ENCODE results near the gene TPGS1.

The TPGS1 gene, protein sequence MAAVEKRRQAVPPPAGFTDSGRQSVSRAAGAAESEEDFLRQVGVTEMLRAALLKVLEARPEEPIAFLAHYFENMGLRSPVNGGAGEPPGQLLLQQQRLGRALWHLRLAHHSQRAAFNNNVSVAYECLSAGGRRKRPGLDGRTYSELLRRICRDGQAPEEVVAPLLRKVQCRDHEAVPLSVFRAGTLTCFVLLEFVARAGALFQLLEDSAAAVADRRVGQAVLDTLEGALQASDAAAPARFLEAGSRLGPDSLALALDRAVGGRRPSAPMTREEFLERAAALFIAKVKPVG

DNA sequence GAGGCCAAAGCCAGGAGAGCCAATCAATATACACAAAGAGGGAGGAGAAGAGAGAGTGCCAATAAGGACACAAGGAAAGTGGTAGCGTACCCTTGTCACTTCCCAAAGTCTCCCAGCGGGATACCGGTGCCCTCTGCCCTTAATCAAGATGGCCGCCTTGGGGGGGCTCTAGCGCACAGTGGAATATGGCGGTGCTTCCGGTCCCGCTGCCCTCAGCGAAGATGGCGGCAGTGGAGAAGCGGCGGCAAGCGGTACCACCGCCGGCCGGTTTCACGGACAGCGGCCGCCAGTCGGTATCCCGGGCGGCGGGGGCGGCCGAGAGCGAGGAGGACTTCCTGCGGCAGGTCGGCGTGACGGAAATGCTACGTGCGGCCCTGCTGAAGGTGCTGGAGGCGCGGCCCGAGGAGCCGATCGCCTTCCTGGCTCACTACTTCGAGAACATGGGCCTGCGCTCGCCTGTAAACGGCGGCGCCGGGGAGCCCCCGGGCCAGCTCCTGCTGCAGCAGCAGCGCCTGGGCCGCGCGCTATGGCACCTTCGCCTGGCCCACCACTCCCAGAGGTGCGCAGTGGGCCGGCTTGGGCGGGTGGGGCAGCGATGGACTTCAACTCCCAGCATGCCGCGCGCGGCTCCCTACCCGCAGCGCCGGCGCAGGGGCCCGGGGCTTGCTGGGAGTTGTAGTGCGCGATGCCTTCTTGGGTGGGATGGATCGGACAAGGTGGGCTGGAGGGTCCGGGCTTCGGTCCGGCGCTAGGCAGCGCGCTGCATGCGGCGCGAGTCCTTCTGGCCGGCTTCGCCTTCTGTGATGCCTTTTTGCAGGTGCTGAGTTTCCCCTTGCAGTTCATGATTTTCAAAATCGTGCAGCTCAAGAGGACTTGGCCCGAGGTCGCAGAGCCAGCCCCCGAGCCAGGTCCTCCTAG, at the start of gene TPGS1:
Gene TPGS1, plus strand, starts transcription at position 212 of the 918 bp plus-strand sequence. Its CDS starts 10 bp downstream, at position 222.
- no peak for DNase-seq (ENCODE audit: low read depth)

DNA sequence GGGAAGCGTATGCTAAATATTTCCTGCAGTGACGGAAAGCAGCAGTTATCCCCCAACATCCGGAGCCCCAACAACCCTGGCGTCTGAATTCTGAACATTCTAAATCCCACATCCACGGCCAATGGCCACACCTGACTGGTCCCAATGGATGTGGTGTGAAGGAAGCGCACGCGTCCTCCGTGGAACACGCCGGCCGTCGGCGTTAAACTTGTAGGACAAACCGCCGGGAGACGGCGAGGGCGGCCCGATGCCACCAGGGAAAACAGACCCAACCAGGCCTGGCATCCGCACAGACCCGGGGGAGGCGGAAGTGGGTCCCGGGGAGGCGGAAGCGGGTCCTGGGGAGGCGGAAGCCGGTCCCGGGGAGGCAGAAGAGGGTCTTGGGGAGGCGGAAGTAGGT, 49.7 kb upstream of the TPGS1 start:
- DNase-seq (ENCODE audit: low read depth): no peak
- no peak overlapping the region for H3K4me3 ChIP-seq (ENCODE audit: low read depth, low read length)

More for the DNA sequence above, at the start of gene TPGS1:
- H3K4me3 ChIP-seq (ENCODE audit: low read depth, low read length): peak within 1 kb of the TSS; percentile 87

DNA sequence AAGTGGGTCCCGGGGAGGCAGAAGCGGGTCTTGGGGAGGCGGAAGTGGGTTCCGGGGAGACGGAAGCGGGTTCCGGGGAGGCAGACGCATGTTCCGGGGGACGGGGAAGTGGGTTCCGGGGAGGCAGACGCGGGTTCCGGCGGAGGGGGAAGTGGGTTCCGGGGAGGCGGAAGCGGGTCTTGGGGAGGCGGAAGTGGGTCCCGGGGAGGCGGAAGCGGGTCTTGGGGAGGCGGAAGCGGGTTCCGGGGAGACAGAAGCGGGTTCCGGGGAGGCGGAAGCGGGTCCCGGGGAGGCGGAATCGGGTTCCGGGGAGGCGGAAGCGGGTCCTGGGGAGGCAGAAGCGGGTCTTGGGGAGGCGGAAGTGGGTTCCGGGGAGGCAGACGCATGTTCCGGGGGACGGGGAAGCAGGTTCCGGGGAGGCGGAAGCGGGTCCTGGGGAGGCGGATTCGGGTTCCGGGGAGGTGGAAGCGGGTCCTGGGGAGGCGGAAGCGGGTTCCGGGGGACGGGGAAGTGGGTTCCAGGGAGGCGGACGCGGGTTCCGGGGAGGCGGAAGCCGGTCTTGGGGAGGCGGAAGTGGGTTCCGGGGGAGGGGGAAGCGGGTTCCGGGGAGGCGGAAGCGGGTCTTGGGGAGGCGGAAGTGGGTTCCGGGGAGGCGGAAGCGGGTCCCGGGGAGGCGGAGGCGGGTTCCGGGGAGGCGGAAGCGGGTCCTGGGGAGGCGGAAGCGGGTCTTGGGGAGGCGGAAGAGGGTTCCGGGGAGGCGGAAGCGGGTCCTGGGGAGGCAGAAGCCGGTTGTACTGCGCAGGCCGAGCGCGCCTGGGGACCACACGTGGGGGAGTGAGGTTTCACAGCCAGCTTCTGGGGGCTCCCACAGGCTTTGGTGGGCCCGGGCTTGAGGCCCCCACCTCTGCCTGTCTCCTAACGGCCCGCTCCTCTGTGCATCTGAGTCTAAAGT, 48.9 kb upstream of the TPGS1 start:
- H3K4me3 ChIP-seq (ENCODE audit: low read depth, low read length): no peak overlapping the region
- DNase-seq (ENCODE audit: low read depth): no peak

DNA sequence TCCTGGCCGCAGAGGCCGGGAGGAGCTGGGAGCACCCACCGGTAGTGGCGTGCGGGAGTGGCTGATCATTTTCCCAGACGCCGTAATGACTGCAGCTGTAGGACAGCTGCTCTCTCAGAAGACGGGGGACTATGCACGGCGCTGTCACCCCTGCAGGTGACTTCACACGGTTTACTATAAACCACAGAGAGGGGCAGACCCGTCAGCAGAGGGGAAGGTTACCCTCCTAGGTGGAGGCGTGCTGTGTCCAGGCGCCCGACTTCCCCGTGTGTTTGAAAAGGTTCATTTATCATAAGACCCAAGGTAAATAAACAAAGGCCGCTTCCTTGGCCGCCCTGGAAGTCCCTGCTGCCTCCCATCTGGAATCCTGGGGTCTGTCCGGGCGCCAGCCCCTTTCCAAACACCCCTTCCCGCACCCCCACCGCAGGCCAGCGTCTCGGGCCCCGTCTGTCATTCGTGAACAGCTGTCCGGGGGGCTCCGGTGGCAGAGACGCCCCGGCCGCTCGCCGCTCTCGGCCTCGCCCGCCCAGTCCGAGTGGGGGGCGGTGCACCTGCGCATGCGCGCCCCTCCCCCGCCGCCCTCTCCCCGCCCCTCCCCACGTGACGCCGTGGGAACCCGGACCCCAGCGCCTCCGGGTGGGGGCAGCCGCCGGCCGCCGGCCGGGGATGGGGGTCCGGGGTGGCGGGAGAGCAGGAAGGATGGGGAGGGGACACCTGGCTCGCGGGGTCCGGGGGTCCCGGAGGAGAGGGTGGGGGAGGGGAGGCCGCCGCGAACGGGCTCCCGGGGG, 47.4 kb upstream of the TPGS1 start:
- no peak for DNase-seq (ENCODE audit: low read depth)

DNA sequence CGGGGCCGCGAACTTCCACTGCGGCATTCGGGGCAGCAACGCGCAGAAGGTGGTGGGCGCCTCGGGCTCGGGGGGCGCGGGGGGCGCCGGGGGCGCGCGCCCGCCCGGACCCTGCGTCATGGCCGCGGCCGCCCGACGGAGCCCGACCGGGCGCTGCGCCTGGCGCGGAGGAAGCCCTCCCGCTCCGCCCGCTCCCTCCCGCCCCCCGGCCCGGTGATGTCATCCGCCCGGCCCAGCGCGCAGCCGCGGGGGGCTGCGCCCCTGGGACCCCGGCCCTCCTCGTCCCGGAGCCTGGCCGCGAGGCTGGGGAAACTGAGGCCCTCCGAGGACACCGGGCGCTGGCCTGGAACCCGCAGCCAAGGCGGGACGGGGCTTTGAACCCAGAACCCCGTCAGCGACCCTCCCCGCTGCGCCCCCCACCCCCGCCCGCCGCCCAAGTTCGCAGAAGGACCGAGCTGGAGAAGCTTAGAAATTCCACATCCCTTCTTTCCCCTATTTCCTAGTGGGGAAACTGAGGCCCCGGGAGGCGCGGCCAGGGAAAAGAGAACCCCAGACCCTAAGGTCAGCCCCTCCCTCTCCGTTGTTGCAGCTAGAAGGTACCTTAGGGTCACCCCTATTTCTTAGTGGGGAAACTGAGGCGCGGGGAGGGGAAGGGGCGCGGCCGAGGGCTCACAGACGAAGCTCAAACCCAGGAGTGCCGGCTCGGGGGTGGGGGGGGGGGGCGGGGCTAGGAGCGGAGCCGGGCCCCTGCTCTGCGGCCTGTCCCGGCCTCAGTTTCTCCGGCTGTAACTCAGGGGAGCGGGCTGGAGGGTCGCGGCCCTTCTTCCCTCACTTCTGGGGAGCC, 46.2 kb upstream of the TPGS1 start, which contains the start of gene SHC2:
Gene SHC2, minus strand, starts transcription at position 157 of the 844 bp plus-strand sequence. Its CDS starts 37 bp downstream, at position 120.
- no peak for DNase-seq (ENCODE audit: low read depth)
- peak within 1 kb of the TSS; percentile 50 for H3K4me3 ChIP-seq (ENCODE audit: low read depth, low read length)

More for the DNA sequence above, 47.4 kb upstream of the TPGS1 start:
- peak overlapping the region; percentile 50 for H3K4me3 ChIP-seq (ENCODE audit: low read depth, low read length)

DNA sequence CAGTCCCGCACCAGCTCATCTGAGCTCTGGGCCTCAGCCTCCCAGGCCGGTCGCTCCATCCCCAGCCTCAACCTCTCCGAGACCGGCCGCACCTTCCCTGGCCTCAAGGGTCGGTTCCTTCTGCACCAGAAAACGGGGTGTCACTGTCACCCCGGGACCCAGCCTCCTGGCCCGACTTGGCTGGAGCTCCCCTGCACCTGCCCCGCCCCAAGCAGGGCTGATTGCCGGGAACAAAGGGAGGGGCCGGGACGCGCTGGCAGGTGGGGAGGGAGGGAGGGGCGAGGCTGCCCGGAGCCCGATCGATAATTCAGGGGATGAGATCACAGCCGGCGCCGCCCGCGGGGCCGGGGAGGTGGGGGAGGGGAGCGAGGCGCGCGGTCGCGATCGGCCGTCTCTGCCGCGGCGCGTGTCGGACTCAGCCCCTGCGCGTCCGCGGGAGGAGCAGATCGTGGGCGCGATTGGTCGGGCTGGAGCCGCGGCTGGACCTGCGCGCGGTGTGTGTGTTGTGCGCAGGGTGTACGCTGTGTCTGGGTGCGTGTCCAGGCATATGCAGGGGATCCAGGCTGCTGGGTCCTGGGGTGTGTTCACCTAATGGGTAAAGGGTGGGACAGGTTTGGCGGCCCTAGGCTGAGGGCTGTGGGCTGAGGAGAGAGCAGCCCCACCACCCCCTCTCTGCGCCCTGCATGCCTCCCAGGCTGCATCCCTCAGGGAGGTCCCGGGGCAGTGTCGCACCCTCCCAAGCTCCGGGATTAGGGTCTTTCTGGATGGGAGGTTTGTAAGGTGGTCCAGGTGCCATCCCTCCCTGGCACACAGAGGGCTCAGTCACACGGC, 45.4 kb upstream of the TPGS1 start:
- no peak for DNase-seq (ENCODE audit: low read depth)
- H3K4me3 ChIP-seq (ENCODE audit: low read depth, low read length): no peak overlapping the region

DNA sequence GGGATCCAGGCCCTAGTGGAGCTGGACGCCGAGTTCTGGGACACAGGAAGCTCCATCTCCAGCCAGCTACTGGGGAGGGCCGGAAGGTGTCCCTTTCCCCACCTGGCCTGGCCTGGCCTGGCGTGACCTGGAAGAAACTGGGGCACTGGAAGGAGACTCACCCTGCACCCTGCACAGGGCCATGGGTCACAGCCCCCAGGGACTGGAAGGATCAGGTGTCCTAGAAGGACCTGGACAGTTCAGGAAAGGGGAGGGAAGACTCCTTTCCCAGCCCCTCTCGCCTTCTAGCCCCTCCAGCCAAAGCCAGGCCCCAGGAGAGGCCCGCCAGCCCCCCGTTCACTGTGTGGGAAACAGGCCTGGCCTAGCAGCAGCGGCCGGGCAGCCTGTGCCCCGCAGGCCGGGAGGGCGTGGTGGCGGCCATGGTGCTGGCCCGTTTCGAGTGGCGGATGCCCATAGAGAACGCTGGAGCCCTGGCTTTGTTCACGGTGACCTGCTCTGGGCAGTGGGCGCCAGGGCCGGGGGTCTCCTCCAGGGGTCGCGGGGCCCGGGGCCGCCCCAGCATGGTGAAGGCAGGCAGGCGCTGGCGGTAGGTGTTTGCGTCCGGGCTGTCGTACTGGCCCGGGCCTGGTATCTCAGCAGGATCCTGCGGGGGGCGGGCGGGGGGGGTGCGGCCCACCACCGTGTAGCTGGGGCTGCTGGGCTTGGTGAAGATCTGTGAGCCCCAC, 43.7 kb upstream of the TPGS1 start:
- DNase-seq (ENCODE audit: low read depth): no peak

DNA sequence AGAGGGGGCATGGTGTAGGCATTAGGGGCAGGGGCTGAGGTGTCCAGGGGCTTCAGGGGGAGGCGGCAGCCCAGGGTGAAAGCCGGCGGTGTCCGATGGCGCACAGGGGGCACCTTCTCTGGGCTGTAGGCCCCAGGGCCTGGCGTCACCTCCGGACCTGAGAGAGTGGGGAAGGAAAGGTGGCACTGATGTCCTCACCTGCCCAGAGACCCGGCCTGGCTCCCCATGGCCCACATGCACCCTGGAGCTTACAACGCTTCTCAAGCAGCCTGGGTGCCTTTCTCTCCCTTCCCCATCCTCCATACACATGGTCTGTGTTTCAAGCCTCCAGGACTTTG, 43.1 kb upstream of the TPGS1 start:
- no peak overlapping the region for H3K4me3 ChIP-seq (ENCODE audit: low read depth, low read length)
- no peak for DNase-seq (ENCODE audit: low read depth)

More for the DNA sequence above, 43.7 kb upstream of the TPGS1 start:
- no peak overlapping the region for H3K4me3 ChIP-seq (ENCODE audit: low read depth, low read length)

DNA sequence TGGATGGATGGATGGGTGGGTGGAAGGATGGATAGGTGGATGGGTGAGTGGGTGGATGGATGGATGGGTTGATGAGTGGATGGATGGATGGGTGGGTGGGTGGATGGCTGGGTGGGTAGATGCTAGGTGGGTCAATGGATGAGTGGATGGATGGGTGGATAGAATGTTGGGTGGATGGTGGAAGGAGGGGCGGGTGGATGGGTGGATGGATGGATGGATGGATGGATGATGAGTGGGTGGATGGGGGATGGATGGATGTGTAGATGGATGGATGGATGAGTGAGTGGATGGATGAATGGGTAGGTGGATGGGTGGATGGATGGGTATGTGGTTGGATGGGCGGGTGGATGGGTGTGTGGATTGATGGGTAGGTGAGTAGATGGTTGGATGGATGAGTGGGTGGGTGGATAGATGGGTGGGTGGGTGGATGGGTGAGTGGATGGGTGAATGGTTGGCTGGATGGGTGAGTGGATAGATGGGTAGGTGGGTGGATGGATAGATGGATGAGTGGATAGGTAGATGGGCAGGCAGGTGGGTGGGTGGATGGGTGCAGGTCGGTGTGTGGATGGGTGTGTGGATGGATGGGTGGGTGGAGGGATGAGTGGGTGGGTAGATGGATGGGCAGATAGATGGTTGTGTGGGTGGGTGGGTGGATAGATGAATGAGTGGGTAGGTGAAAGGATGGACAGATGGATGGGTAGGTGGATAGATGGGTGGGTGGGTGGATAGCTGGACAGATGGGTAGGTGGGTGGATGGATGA, 42.1 kb upstream of the TPGS1 start:
- H3K4me3 ChIP-seq (ENCODE audit: low read depth, low read length): no peak overlapping the region
- DNase-seq (ENCODE audit: low read depth): no peak

DNA sequence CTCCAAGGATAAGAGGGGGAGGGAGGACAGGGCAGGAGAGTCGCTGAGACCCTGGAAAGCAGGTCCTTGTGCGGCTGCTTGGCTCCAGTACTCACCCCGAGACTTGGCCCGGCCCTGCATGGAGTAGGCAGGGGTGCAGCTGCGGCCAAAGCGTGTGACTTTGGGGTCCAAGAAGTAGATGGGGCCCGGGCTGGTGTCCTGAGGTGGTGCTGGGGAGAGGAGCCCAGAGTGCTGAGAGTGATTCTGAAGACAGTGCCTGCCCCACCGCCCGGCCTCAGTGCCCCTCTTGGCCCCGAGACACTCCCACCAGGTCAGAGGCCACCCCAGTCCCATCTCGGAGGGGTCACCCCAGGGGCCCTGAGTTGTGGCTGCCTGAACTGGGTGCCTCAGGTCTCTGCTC, 39.7 kb upstream of the TPGS1 start:
- H3K4me3 ChIP-seq (ENCODE audit: low read depth, low read length): no peak overlapping the region
- no peak for DNase-seq (ENCODE audit: low read depth)

DNA sequence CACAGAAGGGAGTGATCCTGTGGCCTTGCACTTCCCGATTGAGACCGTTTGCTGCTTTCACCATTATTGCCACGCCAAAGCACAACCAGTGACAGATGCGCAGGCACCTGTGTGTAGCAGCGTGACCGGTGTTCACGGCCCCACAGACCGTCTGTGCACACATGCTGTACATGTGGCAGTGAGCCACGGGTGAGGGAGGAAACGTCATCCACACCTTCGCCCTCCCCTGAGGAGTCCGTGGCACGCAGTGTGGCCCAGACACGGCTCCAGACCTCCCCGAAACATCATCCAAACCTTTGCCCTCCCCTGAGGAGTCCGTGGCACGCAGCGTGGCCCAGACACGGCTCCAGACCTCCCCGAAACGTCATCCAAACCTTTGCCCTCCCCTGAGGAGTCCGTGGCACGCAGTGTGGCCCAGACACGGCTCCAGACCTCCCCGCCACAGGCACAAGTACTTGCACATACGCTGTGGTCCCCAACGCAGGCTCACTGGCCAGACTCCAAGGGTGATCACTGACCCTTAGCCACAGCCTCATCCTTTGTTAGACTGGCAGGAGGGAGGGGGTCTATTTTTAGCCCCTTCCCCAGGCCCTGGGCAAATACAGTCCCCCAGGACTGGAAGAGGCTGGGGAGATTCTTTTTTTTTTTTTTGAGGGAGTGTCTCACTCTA, 38.6 kb upstream of the TPGS1 start:
- H3K4me3 ChIP-seq (ENCODE audit: low read depth, low read length): no peak overlapping the region
- DNase-seq (ENCODE audit: low read depth): no peak

DNA sequence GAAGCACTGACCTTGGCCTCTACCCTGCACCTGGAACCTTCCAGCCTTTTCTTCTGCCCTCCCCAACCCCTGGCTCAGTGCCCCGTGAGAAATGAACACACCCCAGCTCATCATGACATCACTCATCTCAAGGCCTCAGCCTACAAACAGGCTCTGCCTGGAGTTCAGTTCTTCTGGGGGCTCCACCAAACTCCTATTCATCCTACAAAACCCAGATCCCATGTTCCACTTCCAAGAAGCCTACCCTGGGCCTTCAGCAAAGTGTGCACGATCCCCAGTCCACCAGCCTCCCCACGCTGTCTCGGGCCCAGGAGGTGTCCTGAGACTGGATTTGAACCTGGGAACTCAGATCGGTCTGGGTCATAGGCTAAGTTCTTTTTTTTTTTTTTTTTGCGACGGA, 37.5 kb upstream of the TPGS1 start:
- no peak overlapping the region for H3K4me3 ChIP-seq (ENCODE audit: low read depth, low read length)
- no peak for DNase-seq (ENCODE audit: low read depth)

DNA sequence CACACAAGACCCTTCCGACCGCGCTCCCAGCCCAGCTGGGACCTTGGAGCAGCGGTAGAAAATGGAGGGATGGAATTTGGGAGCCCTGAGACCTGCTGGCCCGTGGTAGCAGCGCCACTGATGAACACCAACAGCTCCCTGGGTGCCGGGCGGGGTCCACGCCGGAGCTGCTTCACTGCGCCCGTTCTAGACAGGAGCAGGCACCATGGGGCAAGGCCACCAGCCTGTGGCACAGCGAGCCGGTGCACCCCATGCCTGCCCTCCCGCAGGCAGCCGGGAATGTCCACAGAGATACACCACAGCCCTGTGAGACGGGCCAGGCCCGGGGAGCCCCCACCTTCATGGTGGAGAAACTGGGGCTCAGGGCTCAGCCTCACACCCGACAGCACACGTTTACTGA, 36.6 kb upstream of the TPGS1 start:
- DNase-seq (ENCODE audit: low read depth): no peak
- no peak overlapping the region for H3K4me3 ChIP-seq (ENCODE audit: low read depth, low read length)

DNA sequence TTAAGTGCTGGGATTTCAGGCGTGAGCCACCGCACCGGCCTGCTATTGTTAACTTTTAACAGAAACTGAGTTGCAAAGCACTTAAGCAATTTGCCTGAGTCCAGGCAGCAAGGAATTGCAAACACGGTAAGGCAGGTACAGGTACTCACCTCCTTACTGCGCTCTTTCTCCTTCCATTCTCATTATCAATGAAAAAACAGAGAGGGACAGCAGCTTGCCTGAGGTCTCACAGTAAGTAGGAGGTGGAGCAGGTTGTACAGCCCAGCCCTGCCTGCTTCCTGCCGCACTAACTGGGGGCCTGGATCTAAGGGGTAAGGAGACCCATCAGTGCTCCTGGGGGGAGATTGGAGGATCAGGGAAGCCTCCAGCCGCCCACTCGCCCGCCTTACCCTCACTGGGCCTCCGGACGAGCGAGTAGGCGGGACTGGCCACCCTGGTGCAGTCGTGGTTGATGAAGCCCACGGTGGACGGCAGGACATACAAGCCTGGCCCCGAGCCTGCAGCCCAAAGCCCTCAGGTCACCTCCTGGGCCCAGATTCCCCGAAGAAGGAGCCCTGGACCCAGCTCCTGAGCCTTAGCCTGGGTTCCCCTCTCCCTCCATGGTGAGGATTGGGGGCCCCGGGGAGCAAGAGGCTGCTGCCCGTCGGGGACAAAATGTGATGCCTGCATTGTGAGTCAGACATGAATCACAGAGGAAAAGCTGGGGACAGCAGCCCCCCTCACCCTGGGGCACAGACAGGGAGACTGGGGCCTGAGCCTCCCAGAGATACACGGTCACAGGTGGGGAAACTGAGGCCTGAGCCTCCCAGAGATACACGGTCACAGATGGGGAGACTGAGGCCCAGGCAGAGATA, 35.1 kb upstream of the TPGS1 start:
- DNase-seq (ENCODE audit: low read depth): no peak
- no peak overlapping the region for H3K4me3 ChIP-seq (ENCODE audit: low read depth, low read length)

Measured in skeletal muscle cell (primary cell).